ENCODE measurements around the gene ADAMTSL4.

GRCh38 chr1:150577557-150578271, 28.5 kb downstream of the ADAMTSL4 start:
- TF ChIP-seq POLR2A (IDR thresholded peaks at IDR 0.05) (no peak), CTCF (IDR thresholded peaks at IDR 0.05) (no peak)
